ENCODE results near the gene PDLIM4. TPM values are rescaled to one million over a fixed set of nuclear protein-coding genes. Genes with fewer than 3 reads are reported as not detected.

PDLIM4 gene
- total and polyA plus RNA-seq, 8 donors = 7.7 to 13.5 (median 10.2) TPM

DNA sequence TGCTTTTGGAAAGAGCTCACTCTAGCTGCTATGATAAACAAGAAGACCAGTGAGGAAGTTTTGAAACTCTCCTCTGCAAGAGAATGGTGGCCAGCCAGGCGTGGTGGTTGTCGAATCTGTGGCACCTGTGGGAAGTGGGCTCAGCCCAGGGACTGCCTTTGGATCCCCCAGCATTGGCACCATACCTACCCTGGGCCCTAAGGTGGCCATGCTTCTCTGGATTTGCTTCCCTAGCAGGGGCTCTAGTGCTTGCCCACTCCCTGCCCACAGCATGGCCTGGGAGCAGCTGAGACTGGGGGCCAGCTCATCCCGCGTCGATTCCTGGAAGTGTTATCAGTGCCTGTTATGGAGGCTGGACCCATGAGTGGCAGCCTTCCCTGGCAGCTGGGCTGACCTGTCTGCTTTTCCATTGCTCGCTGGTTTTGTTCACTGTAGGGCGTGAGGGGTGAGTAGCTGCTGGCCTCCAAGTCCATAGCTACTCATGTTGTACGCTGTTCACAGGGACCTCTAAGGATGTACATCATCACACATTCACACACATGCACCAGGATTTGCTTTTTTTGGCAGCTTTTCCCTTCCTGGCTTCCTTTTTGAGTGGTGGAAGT, 39.0 kb downstream of the PDLIM4 start:
- ATAC-seq (no peak), DNase-seq (no peak)
- TF ChIP-seq CTCF (IDR thresholded peaks at IDR 0.05) = no peak
- Histone ChIP-seq H3K9me3 (no peaks in the 10 kb centered on the region), H3K4me3 (peak overlapping the region in 1 of 2 donors; percentile 78), H3K36me3 (no peaks in the 10 kb centered on the region), H3K4me1 (peaks cover 6 to 65% of the 10 kb centered on the region in 2 donors), H3K27ac (peak overlapping the region in 1 of 2 donors; percentile 98), H3K27me3 (no peaks in the 10 kb centered on the region)
- intact Hi-C loops (cut with DNase I) = no loop called here

GRCh38 chr5:132297211-132297940, 39.9 kb downstream of the PDLIM4 start:
- Histone ChIP-seq H3K4me1 (peaks cover 6 to 66% of the 10 kb centered on the region in 2 donors), H3K27ac (peak overlapping the region in 1 of 2 donors; percentile 98), H3K36me3 (peaks cover 0 to under 1% of the 10 kb centered on the region in 2 donors), H3K4me3 (peak overlapping the region in 1 of 2 donors; percentile 78), H3K27me3 (no peaks in the 10 kb centered on the region), H3K9me3 (no peaks in the 10 kb centered on the region)
- ATAC-seq (no peak), DNase-seq (no peak)
- TF ChIP-seq CTCF (IDR thresholded peaks at IDR 0.05) = no peak
- intact Hi-C loops (cut with DNase I) = no loop called here

DNA sequence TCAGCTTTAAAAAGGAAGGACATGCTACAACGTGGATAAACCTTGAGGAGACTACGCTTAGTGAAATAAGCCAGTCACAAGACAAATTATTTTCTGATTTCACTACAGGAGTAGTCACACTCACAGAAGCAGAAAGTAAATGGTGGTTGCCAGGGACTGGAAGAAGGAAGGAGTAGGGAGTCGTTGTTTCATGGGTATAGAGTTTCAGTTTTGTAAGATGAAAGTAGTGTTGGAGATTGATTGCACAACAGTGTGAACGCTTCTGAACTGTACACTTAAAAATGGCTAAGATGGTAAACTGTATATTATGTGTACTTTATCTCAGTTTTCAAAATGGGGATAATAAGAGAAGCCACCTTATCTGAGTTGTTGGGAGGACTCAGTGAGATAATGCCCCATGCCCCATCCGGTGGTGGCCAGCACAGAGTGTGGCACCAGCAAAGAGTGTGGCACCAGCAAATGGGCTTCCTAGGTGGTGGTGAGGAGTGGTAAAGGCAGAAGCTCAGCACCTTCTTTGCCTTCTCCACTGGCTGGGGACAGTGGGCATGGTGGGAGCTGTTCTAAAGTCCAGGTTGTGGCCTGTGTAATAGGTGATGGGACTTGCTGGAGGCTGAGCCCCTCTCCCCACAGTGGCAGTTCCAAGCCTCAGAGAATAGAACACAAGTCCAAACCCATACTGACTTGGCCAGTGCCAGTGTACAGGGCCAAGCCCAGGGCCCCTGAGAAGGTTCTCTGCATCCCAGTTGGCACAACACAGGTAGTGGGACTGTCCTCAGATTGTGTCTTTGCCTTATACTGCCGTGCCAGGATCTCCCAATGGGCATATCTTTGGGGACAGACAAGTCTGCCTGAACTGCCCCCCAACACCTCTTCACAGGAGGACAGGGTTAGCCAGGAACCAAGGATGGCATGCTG, 41.1 kb downstream of the PDLIM4 start:
- no peak for DNase-seq
- Histone ChIP-seq H3K9me3 (no peaks in the 10 kb centered on the region), H3K36me3 (peaks cover 0 to 4% of the 10 kb centered on the region in 2 donors), H3K27me3 (no peaks in the 10 kb centered on the region), H3K4me3 (peak overlapping the region in 1 of 2 donors; percentile 3), H3K4me1 (peaks cover 6 to 58% of the 10 kb centered on the region in 2 donors), H3K27ac (peak overlapping the region in 1 of 2 donors; percentile 98)
- TF ChIP-seq CTCF (IDR thresholded peaks at IDR 0.05) = no peak
- no peak for ATAC-seq
- intact Hi-C loops (cut with DNase I) = no loop called here

DNA sequence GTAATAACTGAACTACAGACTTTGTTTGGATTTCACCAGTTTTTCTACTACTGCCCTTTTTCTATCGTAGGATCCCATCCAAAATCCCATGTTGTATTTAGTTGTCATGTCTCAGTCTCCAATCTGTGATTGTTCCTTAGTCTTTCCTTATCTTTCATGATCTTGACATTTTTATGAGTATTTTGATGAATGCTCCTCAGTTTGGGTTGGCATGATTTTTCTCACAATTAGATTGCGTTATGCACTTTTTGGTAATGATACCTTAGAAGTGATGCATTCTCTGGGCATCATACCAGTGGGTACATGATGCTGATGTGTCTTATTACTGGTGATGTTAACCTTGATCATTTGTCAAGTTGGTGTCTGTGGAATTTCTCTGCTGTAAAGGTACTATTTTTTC, 42.4 kb downstream of the PDLIM4 start:
- peaks cover 0 to 4% of the 10 kb centered on the region in 2 donors for H3K36me3 ChIP-seq
- DNase-seq (no peak), ATAC-seq (no peak)
- peaks cover 1 to 52% of the 10 kb centered on the region in 2 donors for H3K4me1 ChIP-seq
- intact Hi-C loops (cut with DNase I) = no loop called here
- H3K4me3 ChIP-seq = no peak overlapping the region
- H3K27me3 ChIP-seq = no peaks in the 10 kb centered on the region
- H3K27ac ChIP-seq = no peak overlapping the region
- H3K9me3 ChIP-seq = peaks cover 0 to under 1% of the 10 kb centered on the region in 2 donors
- TF ChIP-seq CTCF (IDR thresholded peaks at IDR 0.05) = no peak
